H1 (cell line): ENCODE measurements around the gene C1orf52. TPM values are rescaled to one million over a fixed set of nuclear protein-coding genes. Genes with fewer than 3 reads are reported as not detected.

Experiments
- CTCF ChIA-PET: fragments of 300-600 bp; sonication (Branson Sonifier 250); formaldehyde crosslinking; loops from one replicate; lab custom pipeline; 2021; ENCODE audit not compliant: partially characterized antibody; lab: Charles Lee
- POLR2A ChIA-PET: fragments of 300-600 bp; sonication (Branson Sonifier 250); formaldehyde crosslinking; loops from one replicate; lab custom pipeline; 2021; ENCODE audit warnings: inconsistent platforms; ENCODE audit not compliant: partially characterized antibody; lab: Charles Lee
- DNase-seq, 2 experiments: peaks; one replicate each; pipeline versions ENCODE4 v3.0.0 to v3.0.0-alpha.2; 2010 to 2022; ENCODE audit warnings: low spot score in 2 of 2, low read depth in 1 of 2, mixed read lengths in 1 of 2
- FAIRE-seq: peaks from 2 replicates; lab custom pipeline; 2011; peaks lifted over from hg19 to GRCh38; lab: Jason Lieb, UNC
- H2AFZ ChIP-seq: 2 replicates; pipeline ENCODE4 v1.8.1; 2012; ENCODE audit warnings: low read length, inconsistent platforms
- H2AK5ac ChIP-seq: 2 replicates; pipeline ENCODE4 v1.6.1; 2013; ENCODE audit warnings: low read depth, low read length
- H2BK120ac ChIP-seq: replicated peaks from 2 replicates; pipeline ENCODE3; 2013; ENCODE audit warnings: low read depth, low read length, inconsistent platforms
- H2BK12ac ChIP-seq: 2 replicates; pipeline ENCODE4 v1.6.1; 2013; ENCODE audit warnings: low read depth, low read length
- H2BK15ac ChIP-seq: 2 replicates; pipeline ENCODE4 v1.6.1; 2013; ENCODE audit warnings: low read length
- H2BK20ac ChIP-seq: 2 replicates; pipeline ENCODE4 v1.6.1; 2013; ENCODE audit warnings: low read length
- H2BK5ac ChIP-seq: 2 replicates; pipeline ENCODE4 v1.6.1; 2013; ENCODE audit warnings: low read depth, low read length
- H3K14ac ChIP-seq: 2 replicates; pipeline ENCODE4 v1.6.1; 2013; ENCODE audit warnings: inconsistent platforms; ENCODE audit not compliant: insufficient read length
- H3K18ac ChIP-seq: 2 replicates; pipeline ENCODE4 v1.6.1; 2013; ENCODE audit warnings: low read length; ENCODE audit errors: extremely low read depth
- H3K23ac ChIP-seq: 2 replicates; pipeline ENCODE4 v1.6.1; 2013; ENCODE audit warnings: inconsistent platforms; ENCODE audit not compliant: insufficient read length
- H3K23me2 ChIP-seq: 2 replicates; pipeline ENCODE4 v1.6.1; 2013; ENCODE audit warnings: low read depth, low read length
- H3K27ac ChIP-seq: 2 replicates; pipeline ENCODE4 v1.6.1; 2011; ENCODE audit warnings: low read depth, low read length, inconsistent platforms
- H3K27me3 ChIP-seq, 4 experiments: replicated peaks in 1 of 4; 1 replicate in 1 of 4; 2 replicates in 3 of 4; pipeline versions ENCODE4 v1.6.1 to v1.8.1; 2011 to 2013; ENCODE audit warnings: low read length in 3 of 4, mild to moderate bottlenecking in 3 of 4, inconsistent platforms in 2 of 4, mixed read lengths in 2 of 4, moderate library complexity in 1 of 4; ENCODE audit not compliant: control insufficient read depth in 3 of 4, insufficient read depth in 3 of 4; ENCODE audit errors: extremely low read depth in 1 of 4
- H3K36me3 ChIP-seq, 4 experiments: 2 replicates each; pipeline versions ENCODE4 v1.6.1 to v1.8.1; 2011 to 2013; ENCODE audit warnings: mild to moderate bottlenecking in 4 of 4, low read length in 3 of 4, moderate library complexity in 2 of 4, control low read depth in 1 of 4, inconsistent platforms in 1 of 4; ENCODE audit not compliant: insufficient read depth in 4 of 4, control insufficient read depth in 2 of 4
- H3K4ac ChIP-seq: replicated peaks from 2 replicates; pipeline ENCODE3; 2013; ENCODE audit warnings: low read length, low read depth, mixed read lengths, inconsistent platforms; ENCODE audit not compliant: insufficient read length
- H3K4me1 ChIP-seq, 4 experiments: replicated peaks in 1 of 4; 1 replicate in 1 of 4; 2 replicates in 3 of 4; pipeline versions ENCODE4 v1.6.1 to v1.8.1; 2011 to 2013; ENCODE audit warnings: low read length in 3 of 4, inconsistent platforms in 2 of 4, mixed read lengths in 1 of 4; ENCODE audit not compliant: insufficient read depth in 4 of 4, control insufficient read depth in 3 of 4
- H3K4me2 ChIP-seq, 2 experiments: 2 replicates each; pipeline versions ENCODE4 v1.6.1 to v1.8.1; 2011 to 2013; ENCODE audit warnings: low read depth in 2 of 2, low read length in 2 of 2, control low read depth in 1 of 2, inconsistent platforms in 1 of 2, mild to moderate bottlenecking in 1 of 2; ENCODE audit not compliant: insufficient read depth in 1 of 2
- H3K4me3 ChIP-seq, 4 experiments: fragments of 200-600, 300-600 bp in 1 of 4; sonication (generic), shearing (Covaris generic), sonication (Bioruptor Twin) in 1 of 4; 2 replicates each; pipeline versions ENCODE4 v1.5.1 to v1.8.1; 2011 to 2016; ENCODE audit warnings: low read length in 4 of 4, low read depth in 3 of 4, control low read depth in 2 of 4, inconsistent platforms in 2 of 4, mild to moderate bottlenecking in 2 of 4, mixed read lengths in 1 of 4, moderate library complexity in 1 of 4; ENCODE audit not compliant: insufficient read depth in 2 of 4; ENCODE audit errors: extremely low read depth in 1 of 4
- H3K56ac ChIP-seq: replicated peaks from 2 replicates; pipeline ENCODE3; 2013; ENCODE audit warnings: low read depth, mild to moderate bottlenecking, mixed read lengths, low read length, inconsistent platforms; ENCODE audit not compliant: insufficient read length
- H3K79me1 ChIP-seq: 2 replicates; pipeline ENCODE4 v1.6.1; 2013; ENCODE audit warnings: low read depth, low read length, control low read depth
- H3K79me2 ChIP-seq, 2 experiments: 2 replicates each; pipeline versions ENCODE4 v1.6.1 to v1.8.1; 2012 to 2013; ENCODE audit warnings: low read length in 2 of 2, mild to moderate bottlenecking in 2 of 2, inconsistent platforms in 1 of 2; ENCODE audit not compliant: insufficient read depth in 2 of 2, control insufficient read depth in 1 of 2
- H3K9ac ChIP-seq, 4 experiments: replicated peaks in 1 of 4; 1 replicate in 1 of 4; 2 replicates in 3 of 4; pipeline versions ENCODE4 v1.6.1 to v1.8.1; 2011 to 2013; ENCODE audit warnings: low read depth in 3 of 4, low read length in 3 of 4, control low read depth in 2 of 4, mild to moderate bottlenecking in 2 of 4, moderate library complexity in 2 of 4, inconsistent platforms in 1 of 4; ENCODE audit errors: extremely low read depth in 1 of 4
- H3K9me3 ChIP-seq, 2 experiments: 2 replicates each; pipeline versions ENCODE4 v1.6.1 to v1.8.1; 2012 to 2013; ENCODE audit warnings: mild to moderate bottlenecking in 2 of 2, moderate library complexity in 2 of 2, control low read depth in 1 of 2, inconsistent platforms in 1 of 2, low read depth in 1 of 2, low read length in 1 of 2, mixed read lengths in 1 of 2; ENCODE audit not compliant: insufficient read depth in 2 of 2
- H4K20me1 ChIP-seq, 2 experiments: replicated peaks in 1 of 2; 2 replicates each; pipeline versions ENCODE3 to v1.8.1; 2011 to 2013; ENCODE audit warnings: inconsistent platforms in 2 of 2, low read length in 2 of 2, mild to moderate bottlenecking in 1 of 2; ENCODE audit not compliant: insufficient read depth in 2 of 2, control insufficient read depth in 1 of 2
- H4K5ac ChIP-seq: 2 replicates; pipeline ENCODE4 v1.6.1; 2013; ENCODE audit warnings: low read length, low read depth, mixed read lengths, inconsistent platforms; ENCODE audit not compliant: insufficient read length
- H4K8ac ChIP-seq: 2 replicates; pipeline ENCODE4 v1.8.0; 2013; ENCODE audit warnings: mild to moderate bottlenecking, moderate library complexity, low read length, inconsistent platforms; ENCODE audit not compliant: insufficient read depth; ENCODE audit errors: extremely low read depth
- H4K91ac ChIP-seq: replicated peaks from 2 replicates; pipeline ENCODE3; 2013; ENCODE audit warnings: low read length, mixed read lengths, inconsistent platforms; ENCODE audit not compliant: insufficient read length
- GTF2F1 ChIP-seq: IDR thresholded peaks from 2 replicates; pipeline ENCODE4 v1.6.1; 2012; ENCODE audit warnings: low read depth, low read length, improper control_type of control experiment, borderline replicate concordance
- SRF ChIP-seq: IDR thresholded peaks from 2 replicates; pipeline ENCODE4 v1.6.1; 2011; ENCODE audit warnings: mild to moderate bottlenecking, low read depth, low read length, moderate library complexity
- YY1 ChIP-seq: IDR thresholded peaks from 2 replicates; pipeline ENCODE4 v1.6.1; 2011; ENCODE audit warnings: low read depth, mild to moderate bottlenecking, low read length
- WGBS, 2 experiments: shearing (Covaris generic) in 1 of 2; methylation state at CpG; one replicate each; pipeline versions ENCODE4 v1.1.6 to v1.1.7; 2013 to 2015; ENCODE audit warnings: low lambda C conversion rate in 2 of 2, mixed read lengths in 2 of 2, inconsistent platforms in 1 of 2, low coverage in 1 of 2, missing lambda C conversion rate in 1 of 2; ENCODE audit not compliant: insufficient replicate concordance in 2 of 2, insufficient coverage in 1 of 2, insufficient read length in 1 of 2; ENCODE audit errors: extremely low coverage in 1 of 2, missing lambda C conversion rate in 1 of 2; 5-methylcytosine and 5-hydroxymethylcytosine counted together
- polyA plus RNA-seq, 7 experiments: library from polyadenylated mRNA; depleted of rRNA in 3 of 7; stranded (reverse) in 5 of 7; unstranded in 2 of 7; fragments of >200 nt in 5 of 7; fragments of 200-250 nt in 2 of 7; gene quantifications; 1 replicate in 5 of 7; 2 replicates in 1 of 7; 4 replicates in 1 of 7; pipeline versions ENCODE4 v1.2.1 to v1.2.3, GENCODE V29; 2011 to 2013; ENCODE audit warnings: missing spikeins in 2 of 7, mixed read lengths in 2 of 7
- total RNA-seq: library from RNA; stranded (reverse); fragmentation: NEBNext Ultra II Directional; extraction: Animal tissue kit (Norgen Biotek cat#: 25700); gene quantifications from 2 replicates; pipeline ENCODE4 v1.2.1, GENCODE V29; 2021

Gene C1orf52
- total and polyA plus RNA-seq, 2 of the 8 experiments (the other 6 are each of a cell fraction or from before 2014, with no cell fraction given), result 29.2 to 39.1 TPM

DNA sequence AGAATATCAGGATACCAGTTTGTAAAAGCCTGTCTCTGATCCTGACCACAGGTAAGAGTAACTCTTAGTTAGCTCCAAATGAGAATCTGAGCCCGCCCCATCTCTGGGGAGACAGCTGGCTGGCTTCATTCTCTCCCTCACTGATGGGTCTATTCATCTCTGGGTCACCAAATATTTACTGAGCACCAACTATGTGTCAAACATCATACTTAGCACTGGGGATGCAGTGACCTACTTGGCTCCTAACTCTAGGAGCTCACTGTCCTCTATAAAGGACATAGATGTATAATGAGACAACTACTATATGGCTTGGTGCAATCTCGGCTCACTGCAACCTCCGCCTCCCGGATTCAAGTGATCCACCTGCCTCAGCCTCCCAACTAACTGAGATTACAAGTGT is 46.8 kb upstream of the C1orf52 start:
- H4K20me1 ChIP-seq, result no peaks in the 10 kb centered on the region
- no peak for DNase-seq
- no peaks in the 10 kb centered on the region for H3K9me3 ChIP-seq
- no peak overlapping the region for H2AK5ac ChIP-seq
- no peak overlapping the region for H3K23ac ChIP-seq
- H3K18ac ChIP-seq, result no peak overlapping the region
- no peaks in the 10 kb centered on the region for H3K27me3 ChIP-seq
- 86% methylated on average over 4 of the region's 4 CpGs; no CpG with 5 or more reads in 1 of the 2 experiments for WGBS, 2 experiments
- H3K23me2 ChIP-seq, result no peaks in the 10 kb centered on the region
- no peak for FAIRE-seq
- H3K9ac ChIP-seq, result no peak overlapping the region
- H3K4me3 ChIP-seq, result no peak overlapping the region
- CTCF ChIA-PET, result interaction anchor here (1.0 to 1.7 kb wide), 5 partner anchors 12 to 277 kb away, joined by 3 to 5 read pairs (median 4); no protein-coding TSS in a partner anchor
- no peaks in the 10 kb centered on the region for H3K79me2 ChIP-seq
- H4K8ac ChIP-seq, result no peak overlapping the region
- no peaks in the 10 kb centered on the region for H3K79me1 ChIP-seq
- H3K56ac ChIP-seq, result no peak overlapping the region
- H3K36me3 ChIP-seq, result no peaks in the 10 kb centered on the region
- no peak overlapping the region for H3K4ac ChIP-seq
- no peak overlapping the region for H2AFZ ChIP-seq
- H3K4me1 ChIP-seq, result peaks cover 2 to 6% (median 3%) of the 10 kb centered on the region in 4 experiments; a peak in 4 of 7 replicates
- POLR2A ChIA-PET, result no interaction called here
- H4K91ac ChIP-seq, result no peak overlapping the region
- H2BK120ac ChIP-seq, result no peak overlapping the region
- H3K4me2 ChIP-seq, result no peak overlapping the region
- H2BK15ac ChIP-seq, result no peak overlapping the region
- H2BK20ac ChIP-seq, result no peak overlapping the region
- H4K5ac ChIP-seq, result no peak overlapping the region
- TF ChIP-seq GTF2F1 (no peak), YY1 (no peak), SRF (no peak)
- TF ChIP-seq, all 59 proteins: peak for 0
- no peak overlapping the region for H3K27ac ChIP-seq
- H2BK12ac ChIP-seq, result no peak overlapping the region
- no peak overlapping the region for H2BK5ac ChIP-seq
- no peak overlapping the region for H3K14ac ChIP-seq
